CD4-positive, alpha-beta T cell treated with Interleukin-17A for 1 hour (primary cell): ENCODE data around the gene STXBP1.

Experiments
- DNase-seq: peaks from one replicate; pipeline ENCODE4 v3.0.0-alpha.2; 2020

STXBP1 gene

DNA sequence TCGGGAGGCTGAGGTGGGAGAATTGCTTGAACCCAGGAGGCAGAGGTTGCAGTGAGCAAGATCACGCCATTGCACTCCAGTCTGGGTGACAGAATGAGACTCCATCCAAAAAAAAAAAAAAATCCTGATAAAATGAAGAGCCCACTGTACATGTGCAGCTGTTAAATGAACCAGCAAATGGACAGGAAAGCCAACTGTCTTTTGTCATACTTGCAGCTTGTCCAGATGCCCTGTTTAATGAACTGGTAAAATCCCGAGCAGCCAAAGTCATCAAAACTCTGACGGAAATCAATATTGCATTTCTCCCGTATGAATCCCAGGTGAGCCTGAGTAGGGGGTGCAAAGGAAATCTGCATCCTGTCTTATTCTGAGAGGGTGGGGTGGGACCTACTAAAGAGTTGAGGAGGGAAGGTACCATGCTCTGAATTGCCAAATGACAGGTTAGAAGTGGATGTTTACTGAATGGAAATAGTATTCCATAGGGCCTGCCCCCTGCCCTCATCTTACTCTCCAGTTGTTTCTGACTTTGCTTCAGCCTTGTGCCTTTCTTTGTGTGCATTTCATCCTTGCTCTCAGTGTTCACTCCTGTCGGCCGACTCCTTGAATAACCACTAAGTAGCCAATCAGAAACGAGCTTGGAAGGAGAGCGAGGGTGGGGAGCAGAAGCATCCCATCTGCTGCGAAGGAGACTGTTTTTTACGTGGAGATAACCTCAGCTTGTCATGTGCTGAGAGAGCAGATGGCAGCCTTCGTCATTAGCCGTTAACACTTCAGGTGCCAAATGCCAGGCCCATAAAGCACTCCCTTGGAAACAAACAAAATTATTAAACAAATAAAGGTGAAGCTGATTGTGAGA is 49.0 kb downstream of the STXBP1 start:
- no peak for DNase-seq

DNA sequence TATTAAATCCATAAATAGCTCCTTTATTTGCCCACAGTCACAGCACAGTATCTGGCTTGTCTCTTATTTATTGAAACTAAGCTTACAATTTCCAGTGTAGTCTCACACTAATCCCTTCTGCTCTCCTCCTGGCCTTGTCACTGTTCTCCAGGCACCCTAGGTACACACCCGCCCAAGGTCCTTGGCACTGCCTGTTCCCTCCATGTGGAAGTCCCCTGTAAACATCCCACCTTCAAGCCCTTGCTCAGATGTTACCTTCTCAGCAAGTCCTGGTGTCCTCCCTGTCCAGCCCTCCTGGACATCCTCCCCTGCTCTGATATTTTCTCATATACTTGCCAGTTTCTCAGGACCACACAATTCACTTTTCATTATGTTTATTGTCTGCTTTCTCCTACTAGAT is 50.5 kb downstream of the STXBP1 start:
- DNase-seq: no peak

DNA sequence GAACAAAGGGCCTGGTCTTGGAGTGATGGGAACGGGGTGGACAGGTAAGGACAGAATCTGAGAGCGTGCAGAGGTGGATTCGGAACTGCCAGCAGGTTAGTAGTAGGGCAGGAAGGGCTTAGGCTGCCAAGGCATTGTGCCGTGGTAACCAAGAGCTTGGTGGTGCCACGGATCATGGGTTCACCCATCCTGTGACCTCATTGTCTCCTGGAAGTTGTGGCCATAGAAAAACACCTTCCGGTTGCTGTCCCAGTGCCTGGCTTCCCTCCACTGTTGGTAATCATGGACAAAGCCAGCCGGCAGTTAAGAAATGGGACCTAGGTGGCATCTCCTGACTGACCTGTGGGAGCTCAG is 52.2 kb downstream of the STXBP1 start:
- DNase-seq: no peak

DNA sequence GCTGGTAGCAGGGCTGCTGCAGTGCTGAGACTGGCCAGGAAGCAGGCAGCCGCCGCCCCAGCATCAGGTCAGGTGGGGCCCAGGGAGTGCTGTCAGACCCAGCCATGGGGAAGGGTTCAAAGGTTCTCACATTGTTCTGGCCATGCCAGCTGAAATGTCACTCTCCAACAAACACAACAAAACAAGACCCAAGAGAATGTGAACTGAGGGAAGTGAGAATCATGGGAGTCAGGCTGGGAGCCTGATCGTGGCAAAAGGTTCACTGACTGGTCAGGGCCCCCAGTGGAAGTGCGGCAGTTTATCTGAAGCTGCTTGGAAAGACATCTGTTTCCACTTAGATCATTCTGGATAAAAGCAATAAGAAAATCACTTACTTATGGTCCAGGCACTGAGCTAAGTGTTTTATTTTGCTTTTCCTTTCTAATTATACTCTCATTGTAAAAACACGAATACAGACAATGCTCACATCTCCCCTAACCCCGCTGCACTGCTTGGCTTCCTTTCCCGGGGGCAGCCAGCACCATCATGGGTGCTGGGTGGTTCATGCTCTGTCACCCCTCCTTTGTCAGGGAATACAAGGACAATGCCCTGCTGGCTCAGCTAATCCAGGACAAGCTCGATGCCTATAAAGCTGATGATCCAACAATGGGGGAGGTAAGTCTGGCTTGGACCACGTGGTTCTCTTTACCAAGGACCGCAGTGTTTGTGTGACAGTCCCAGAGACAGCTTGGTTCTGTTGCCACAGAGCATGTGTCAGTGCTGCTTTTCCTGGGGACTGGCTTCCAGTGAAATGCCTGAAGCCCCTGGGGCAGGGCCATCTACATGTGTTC is 52.8 kb downstream of the STXBP1 start:
- DNase-seq: no peak

DNA sequence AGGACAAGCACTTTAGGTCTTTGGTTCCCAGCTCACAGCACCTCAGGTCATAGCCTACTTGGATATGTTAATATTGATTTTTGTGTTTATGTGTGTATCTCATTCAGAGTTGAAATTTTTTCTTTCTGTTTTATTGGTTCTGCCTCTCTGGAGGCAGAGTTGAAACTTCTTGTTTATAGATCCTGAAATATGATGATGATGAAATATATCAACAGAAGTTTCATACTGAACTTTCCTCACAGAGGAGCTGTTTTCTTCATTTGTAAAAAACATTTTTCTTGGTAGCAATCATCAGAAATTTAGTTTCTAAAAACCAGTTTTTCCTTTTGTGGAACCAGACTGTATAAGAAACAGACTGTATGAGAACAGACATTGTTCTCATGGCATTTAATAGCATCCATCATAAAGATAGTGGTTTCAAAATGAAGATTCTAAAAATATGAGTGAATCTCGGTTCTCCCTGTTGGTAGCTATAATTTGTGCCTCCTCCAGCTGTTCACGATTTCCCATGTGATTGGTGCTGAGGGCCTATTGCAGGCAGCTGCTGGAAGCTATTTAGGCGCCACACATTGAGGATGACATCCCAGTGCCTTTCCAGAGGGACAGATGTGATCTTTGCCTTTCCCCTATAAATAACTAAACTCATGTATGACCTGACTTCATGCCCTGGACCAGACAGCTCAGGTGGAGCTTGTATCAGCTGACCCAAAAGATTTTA is 55.2 kb downstream of the STXBP1 start:
- no peak for DNase-seq

DNA sequence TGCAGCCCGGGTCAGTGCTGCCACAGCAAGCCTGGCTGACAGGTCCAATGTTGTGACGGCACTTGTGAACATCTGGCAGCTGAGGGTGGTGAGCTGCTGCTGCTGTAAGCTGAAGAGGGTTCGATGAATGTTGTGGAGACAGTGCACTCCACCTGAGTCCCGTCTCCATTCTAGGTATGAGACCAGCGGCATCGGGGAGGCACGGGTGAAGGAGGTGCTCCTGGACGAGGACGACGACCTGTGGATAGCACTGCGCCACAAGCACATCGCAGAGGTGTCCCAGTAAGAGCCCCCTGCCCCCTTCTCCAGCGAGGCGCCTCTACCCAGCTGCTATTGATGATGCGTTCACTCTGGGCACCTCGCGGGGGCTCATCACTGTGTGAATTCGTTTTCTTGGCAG is 55.8 kb downstream of the STXBP1 start:
- no peak for DNase-seq

DNA sequence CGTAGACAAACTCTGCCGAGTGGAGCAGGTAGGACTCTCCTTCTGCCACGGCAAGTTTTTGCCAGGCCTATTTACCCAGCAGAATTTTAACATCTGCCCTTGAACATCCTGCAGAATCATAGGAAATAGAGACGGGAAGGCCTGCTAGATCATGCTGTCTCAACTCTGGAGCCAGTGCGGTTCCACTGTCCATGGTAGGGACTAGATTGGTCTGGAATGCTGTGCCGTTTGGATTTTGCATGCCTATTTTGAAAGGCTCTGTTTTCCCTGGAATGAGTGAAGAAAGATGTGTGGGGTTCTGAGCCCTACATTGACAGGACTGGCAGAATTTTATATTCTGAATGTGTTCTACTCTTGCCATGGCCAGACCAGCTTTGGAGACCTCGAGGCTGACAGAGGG is 61.2 kb downstream of the STXBP1 start:
- no peak for DNase-seq

DNA sequence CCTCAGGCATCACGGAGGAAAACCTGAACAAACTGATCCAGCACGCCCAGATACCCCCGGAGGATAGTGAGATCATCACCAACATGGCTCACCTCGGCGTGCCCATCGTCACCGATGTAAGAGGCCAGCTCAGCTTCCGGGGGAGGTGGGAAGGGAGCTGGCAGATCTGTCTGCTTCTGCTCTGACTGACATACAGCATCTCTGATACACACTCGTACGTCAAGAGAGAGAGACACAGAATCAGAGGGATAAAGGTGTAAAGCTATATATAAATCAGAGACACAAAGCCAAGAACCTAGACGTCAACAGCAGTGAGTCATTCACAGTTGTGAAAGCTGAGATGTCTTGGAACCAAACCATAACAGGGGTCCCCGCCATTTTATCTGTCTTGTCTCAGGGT is 64.6 kb downstream of the STXBP1 start:
- no peak for DNase-seq

DNA sequence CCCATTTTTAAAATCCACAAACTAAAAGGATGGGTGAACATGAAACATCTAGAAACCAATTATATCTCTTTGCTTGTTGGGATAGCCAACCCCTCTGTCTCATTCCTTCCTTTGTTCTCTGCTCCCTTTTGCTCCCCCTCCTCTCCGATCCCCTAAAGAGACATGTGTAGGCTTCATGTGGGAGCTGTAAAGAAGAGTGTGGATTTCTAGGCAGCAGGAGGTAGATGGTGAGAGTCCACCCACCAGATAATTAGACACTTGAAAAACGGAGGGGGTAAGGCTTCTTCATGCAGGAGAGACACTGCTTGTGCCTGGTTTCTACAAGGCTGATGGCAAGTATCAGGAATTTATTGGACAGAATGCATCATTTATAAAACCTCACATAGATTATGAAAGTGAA is 67.4 kb downstream of the STXBP1 start:
- no peak for DNase-seq

DNA sequence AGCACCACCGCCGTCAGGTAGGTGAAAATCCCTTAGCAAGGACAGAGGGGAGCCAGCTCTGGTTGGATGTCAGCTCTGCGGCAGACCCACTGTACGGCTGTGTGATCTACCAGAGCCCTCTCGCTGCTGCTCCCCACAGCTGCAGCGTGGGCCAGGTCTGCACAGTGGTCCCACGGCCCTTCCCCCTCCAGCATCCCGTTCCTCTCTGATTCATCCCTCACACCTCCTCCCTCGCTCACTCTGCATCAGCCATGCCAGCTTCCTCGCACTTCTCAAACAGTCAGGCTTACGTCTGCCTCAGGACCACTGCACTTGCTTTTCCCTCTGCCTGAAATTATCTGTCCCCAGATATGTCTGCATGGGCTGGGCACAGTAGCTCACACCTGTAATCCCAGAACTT is 68.1 kb downstream of the STXBP1 start:
- no peak for DNase-seq

DNA sequence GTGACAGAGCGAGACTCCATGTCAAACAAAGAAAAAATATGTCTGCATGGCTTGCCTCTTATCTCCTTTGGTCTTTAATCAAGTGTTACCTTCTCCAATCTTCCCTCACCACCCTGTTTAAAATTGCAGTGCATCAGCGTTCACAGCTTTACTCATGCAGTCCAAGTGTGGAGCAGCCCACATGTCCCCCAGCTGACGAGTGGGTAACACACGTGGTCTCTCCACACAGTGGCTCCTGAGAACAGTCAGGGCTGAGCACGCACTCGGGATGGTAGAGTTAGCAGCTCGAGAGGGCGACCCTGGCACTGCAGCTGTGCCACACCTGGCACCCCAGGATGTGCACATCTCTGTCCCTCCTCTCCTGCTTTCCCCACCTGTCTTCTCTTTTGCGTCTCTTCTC is 68.8 kb downstream of the STXBP1 start:
- DNase-seq: no peak

DNA sequence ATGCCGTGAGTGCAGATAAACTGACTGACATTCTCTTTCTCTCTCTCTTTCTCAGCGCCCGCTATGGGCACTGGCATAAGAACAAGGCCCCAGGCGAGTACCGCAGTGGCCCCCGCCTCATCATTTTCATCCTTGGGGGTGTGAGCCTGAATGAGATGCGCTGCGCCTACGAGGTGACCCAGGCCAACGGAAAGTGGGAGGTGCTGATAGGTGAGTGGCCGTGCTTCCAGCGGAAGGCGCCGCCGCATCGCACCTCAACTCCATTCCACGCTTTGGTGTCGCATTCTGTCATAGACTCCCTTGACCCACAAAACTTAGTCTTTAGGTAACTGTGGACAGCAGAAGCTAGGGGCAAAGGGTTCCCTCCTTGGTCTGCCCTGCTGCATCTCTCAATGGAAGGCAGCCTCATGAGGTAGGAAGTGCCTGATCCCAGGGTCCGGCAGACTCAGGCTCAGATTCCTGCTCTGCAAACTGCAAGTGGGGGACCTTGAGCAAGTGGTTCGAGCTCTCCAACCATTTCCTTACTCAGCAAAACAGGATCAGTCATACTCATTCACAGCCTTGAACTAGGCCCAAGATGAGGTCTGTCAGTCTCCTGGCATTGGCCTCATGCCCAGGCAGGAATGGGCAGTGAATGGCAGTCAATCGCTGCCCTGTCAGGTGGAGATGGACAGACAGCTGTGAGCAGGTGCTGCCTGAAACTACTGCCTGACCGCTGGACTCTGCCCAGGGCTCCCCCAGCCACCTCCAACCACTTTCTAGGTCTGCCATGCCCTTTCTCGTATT is 70.5 kb downstream of the STXBP1 start:
- no peak for DNase-seq

DNA sequence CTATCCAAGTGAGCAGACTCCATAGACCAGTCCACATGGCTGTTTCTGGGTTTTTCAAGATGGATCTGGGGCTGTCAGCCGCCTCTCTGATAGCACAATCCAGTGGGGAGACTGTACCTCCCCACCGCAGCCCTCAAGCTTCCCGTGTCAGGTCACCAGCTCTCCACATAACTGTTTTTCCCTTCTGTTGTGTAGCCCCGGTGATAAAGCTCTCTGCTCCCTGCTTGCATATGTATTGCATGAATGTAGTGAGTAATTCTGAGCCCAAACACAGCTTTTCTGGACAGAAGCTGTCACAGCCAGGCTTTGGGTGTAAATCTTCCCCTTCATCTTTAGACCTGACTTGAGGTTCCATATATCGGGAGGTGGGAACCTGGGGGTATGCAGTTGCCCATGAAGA is 71.6 kb downstream of the STXBP1 start:
- DNase-seq: no peak

DNA sequence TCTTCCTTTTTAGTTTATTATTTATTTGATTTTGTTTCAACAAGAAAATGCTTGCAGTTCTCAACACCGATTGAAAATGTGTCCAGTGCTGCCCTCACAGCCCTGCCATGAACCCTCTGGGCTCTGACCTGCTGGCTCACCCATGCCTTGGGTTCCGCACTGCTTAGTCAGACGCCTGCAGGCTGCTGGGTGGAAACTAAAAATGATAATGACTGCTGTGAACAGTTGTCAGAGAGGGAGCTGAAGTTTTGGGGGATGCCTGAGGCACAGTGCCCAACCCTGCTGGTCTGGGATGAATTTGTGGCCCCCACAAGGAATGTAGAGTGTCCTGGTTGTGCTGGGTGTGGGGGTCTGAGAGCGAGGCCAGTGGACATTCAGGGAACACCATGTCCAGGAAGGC is 72.5 kb downstream of the STXBP1 start:
- DNase-seq: no peak

DNA sequence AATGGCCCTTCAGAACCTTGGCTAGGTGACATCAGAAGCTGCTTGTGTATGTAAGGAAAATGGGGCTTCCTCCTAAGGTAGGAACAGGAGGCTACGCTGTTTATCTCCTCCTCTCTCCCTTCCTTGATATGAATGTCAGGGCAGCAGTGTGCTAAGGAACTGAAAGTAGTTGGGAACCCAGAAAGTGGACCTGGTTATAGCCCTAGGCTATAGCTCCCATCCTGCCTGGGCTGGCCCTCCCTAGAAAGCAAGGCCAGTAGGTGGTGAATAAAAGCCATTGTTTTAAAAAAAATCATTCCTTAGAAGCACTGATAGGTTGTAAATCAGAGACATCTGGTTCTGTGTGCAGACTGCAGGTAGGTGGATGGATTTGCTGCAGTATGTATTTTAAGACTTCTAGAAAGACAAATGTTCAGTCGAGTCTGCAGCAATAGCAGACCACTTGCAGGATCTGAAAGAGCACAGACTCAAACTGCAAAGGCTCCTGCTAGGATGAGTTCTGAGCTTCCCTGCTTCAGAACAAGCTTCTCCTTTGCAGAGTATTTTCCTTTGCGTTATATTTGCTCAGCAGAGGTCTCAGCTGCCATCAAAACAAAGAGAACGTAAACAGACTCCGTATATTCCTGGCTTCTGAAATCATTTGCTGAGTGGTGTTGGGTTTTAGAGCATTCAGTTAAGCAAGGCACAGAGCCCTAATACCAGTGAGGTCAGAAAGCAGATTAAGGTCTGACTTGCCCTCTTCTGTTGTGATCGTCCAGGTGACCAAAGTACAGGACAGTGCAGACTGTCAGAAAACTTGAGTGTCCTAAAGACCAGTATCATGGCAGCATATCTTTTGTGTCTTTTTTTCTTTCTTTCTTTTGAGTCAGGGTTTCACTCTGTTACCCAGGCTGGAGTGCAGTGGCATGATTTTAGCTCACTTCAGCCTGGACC is 74.7 kb downstream of the STXBP1 start:
- DNase-seq: no peak

DNA sequence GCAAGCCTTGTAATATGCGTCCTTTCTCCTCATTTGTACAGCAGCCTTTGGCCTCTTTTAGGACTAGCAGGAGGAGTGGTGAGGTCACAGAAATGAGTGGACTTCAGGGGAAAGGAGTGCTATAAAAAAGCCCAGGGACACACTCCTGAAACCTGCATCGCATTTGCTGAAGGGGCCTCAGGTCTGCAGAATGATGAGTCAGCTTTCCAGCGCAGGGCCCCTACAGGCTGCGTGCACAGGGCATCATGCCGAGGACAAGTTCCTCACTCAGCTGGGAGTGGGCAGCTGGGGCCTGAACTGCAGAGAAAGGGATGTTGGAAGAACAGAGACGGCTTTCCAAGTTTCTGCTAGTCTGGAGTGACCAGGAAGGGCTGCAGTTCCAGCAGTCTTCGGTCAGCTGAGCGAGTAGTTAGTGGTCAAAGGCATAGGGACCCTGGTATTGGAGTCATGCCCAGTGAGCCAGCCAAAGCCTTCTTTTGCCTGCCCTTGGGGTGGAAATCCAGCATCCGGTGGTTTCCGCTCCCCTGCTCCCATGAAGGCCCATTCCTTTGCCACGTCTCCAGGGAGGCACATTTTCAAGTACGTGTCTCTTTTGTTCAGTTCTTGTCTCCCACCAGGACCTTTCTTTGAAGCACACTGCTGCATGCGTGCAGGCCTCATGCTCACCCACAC is 77.4 kb downstream of the STXBP1 start:
- no peak for DNase-seq

DNA sequence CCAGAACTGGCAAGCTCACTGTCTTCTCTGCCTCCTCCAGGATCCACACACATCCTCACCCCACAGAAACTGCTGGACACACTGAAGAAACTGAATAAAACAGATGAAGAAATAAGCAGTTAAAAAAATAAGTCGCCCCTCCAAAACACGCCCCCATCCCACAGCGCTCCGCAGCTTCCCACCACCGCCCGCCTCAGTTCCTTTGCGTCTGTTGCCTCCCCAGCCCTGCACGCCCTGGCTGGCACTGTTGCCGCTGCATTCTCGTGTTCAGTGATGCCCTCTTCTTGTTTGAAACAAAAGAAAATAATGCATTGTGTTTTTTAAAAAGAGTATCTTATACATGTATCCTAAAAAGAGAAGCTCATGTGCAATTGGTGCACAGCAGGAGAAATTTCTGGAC is 78.7 kb downstream of the STXBP1 start:
- no peak for DNase-seq

DNA sequence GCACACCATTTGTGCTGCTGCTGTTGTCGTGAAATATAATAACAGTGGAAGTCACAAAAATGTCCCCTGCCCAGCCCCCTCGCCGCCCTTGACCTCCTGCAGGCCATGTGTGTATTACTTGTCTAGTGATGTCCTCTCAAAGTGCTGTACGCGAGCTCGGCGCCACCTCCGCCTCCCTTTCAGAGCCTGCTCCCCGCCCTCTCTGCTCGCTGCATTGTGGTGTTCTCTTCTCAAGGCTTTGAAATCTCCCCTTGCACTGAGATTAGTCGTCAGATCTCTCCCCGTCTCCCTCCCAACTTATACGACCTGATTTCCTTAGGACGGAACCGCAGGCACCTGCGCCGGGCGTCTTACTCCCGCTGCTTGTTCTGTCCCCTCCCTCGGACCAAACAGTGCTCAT is 80.0 kb downstream of the STXBP1 start:
- no peak for DNase-seq

DNA sequence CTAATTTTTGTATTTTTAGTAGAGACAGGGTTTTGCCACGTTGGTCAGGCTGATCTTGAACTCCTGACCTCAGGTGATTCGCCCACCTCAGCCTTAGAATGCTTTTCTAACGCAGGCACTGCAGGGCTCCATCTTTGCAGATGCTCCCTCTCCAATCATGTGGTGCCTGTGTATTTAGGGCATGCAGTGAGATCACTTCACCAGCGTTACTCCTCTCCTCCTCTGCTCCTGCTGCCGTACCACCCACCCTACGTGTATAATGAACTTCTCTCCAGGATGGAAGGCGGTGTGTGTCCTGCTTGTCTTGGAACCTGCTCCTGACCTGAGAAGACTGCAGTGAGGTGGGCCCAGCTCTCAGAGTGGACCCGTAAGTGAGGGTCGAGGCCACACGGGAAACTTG is 81.1 kb downstream of the STXBP1 start:
- DNase-seq: no peak

DNA sequence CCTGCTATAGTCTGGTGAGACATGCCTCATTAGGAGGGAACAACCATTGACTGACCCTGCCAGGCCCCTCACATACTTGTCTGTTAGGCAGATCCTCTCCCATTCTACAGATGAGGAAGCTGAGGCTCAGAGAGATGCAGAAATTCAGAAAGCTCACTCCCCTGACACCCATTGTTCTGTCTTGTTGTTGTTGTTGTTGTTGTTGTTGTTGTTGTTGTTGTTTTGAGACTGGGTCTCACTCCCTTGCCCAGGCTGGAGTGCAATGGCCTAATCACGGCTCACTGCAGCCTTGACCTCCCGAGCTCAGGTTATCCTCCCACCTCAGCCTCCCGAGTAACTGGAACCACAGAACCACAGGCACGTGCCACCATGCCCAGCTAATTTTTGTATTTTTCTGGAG is 81.6 kb downstream of the STXBP1 start:
- no peak for DNase-seq
